GM21360 (cell line): ENCODE measurements around the gene RBM19.
"Not testable (repeated sequence)": the region's sequence is repeated elsewhere in the genome, so short reads cannot be mapped to it uniquely, and the experiment has no call there.

Experiments used
- ATAC-seq: cut with Tn5 transposase; IDR thresholded peaks from one replicate; pipeline ENCODE4 v1.9.1; 2021; ENCODE audit warnings: mild to moderate bottlenecking, moderate library complexity; ENCODE audit not compliant: unreplicated experiment

RBM19 gene

DNA sequence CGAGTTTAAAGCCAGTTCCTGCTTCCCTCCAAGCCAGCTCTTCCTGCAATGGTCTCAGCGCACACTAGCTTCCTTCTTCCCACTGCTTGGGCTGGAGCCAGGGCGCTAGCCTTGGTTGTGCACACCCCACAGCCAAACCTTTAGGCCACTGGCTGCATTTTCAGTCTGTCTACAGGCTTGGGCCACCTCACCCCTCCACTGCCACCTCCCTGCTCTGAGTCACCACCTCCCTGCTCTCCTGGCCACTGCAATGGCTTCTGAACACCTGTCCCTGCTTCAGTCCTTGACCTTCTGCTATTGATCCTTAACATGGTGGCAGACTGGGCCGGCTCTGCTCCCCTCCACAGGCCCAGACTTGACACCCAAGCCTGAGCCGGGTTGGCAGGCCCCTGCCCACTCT is 151.1 kb downstream of the RBM19 start:
- no peak for ATAC-seq

GRCh38 chr12:113813229-113813541 is 152.9 kb downstream of the RBM19 start:
- no peak for ATAC-seq

DNA sequence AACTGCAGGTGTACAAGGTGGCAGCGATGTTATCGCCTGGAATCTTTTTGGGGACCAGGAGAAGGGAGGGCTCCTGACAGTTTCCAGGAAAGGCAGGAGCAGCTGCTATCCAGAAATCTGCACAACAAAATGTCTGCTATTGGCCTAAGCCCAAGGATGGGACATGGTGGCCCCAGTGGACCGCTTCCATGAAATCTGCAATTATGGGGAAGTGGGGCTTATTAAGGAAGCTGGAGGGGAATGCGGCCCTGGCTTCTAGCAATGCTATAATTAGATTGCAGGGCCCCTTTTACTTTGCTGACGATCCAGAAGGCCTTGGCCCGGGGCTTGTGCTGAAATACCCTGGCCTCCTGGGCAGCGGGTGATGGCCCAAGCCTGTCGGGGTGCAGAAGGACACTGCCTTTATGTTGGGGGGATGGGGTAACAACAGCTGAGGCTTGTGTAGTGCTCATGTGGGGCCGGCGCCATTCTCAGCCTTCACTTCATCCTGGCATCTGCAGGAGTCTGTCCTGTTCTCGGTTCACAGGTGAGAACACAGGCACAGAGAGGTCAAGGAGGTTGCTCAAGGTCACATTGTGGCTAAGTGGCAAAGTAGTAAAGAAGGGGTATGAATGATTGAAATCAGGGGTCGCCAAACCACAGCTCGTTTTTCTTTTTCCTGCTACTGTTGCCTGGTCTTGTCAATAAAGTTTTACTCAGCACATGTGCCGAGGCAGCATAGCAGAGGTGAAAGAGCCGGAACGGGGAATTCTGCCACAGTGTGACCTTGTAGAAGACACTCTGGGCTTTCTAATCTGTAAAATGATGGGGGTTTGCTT is 153.5 kb downstream of the RBM19 start:
- ATAC-seq: no peak

GRCh38 chr12:113809462-113810220 is 156.5 kb downstream of the RBM19 start:
- not testable (repeated sequence) for ATAC-seq

DNA sequence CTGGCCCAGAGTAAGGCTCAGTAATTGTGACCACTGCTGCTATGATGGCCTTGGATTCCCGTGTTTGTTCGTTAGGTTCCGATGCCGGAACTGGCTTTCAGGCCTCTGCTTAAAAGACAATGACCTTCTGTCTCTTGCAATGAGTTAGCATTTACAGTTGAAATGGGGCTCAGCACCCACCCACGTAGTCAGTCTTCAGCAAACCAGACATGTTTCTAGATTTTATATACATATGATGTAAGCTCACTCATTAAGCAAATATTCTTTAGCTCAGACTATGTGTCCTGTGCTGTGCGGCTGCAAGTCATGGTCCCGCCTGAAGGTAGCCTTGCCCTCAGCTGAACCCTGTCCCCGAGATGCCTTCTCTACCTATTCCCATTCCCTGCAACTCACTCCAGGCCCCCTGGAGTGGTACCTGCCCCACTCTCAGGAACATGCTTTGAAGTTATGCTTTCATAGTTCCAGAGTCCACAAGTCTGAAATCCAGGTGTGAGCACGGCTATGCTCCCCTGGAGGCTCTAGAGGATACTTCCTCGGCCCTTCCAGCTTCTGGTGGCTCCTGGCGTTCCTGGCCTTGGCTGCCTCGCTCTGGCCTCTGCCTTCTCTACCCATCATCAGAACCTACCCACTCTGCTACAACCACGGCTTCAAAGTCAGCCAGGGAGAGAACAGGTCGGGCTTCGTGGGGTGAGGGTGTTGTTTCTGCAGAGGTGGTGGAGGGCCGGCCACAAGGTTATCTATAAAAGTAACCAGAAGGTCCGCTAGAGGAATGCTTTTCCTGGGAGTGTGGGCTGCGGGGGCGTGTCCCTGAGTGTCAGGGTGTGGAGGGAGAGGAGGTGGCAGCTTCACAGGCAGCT is 157.8 kb downstream of the RBM19 start:
- no peak for ATAC-seq

DNA sequence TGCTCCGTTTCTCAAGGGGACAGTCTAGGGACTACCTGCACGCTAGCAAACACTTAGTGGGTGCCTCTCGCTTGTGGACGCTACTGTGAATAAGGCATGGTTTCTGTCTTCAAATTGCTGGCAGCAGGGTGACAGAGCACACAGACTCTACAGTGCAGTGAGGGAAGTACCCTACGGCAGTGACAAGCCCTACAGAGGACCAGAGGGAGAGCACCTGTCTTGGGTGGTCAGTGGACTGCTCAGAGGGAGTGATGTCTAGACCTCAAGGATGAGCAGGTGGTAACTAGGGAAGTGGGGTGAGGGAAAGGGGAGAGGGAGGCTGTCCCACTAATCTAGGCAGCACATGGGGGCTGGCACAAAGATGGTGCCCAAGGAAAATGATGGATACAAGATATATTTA is 160.5 kb downstream of the RBM19 start:
- no peak for ATAC-seq

- ATAC-seq: no peak
Measured at GRCh38 chr12:113804961-113805600, 161.0 kb downstream of the RBM19 start.

DNA sequence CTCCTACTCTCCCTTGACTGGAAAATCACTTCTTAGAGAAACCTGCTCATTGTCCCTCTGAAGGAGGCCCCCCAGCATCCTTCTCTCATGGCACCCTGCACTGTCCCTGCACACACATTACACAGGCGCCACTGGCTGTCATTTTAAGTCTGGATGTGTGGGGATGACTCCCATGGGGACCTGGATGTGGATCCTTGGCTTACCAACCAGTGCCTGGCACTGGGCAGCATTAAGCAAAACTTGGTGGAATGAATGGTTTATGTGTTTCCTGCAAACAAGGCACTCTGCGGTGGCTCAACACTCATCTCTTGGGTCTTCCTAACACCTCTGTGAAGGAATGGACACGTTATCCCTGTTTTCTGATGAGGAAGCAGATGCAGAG is 162.4 kb downstream of the RBM19 start:
- no peak for ATAC-seq

DNA sequence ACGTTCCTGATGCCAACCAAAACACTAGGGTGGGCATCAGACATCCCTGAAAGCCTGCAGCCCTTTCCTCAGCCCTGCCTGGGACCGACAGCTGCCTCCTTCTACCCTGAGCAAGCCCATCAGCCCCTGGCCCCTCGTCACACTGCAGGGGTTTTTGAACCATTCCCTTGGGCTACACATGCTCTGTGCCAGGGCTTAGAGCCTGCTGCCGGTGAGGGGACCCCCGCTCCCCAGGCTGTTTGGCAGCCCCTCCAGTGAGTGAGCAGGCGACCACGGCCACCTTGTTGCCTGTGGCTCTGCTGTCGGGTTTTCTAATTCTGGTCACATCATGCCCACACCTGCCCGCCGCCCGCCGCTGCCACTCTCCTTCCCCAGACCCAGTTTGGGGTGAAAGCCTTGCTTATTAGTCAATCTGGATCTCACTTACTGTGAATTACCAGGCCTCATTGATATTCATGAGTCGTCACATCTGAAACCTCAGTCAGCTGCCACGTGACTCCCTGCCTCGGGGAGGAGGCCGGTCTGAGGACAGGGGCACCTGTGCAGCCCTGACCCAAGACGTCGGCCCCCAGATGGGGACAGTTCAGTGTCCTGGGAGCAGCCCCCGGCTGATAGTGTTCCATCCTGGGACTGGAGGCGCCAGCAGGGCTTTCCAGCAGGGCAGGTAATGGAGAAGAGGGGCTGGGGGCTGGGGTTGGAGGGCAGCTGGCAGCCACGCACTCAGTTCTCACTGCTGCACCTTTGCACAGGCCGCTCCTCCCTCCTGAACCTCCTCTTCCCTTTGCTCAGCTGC is 163.0 kb downstream of the RBM19 start:
- ATAC-seq: no peak

GRCh38 chr12:113802000-113802749 is 163.9 kb downstream of the RBM19 start:
- ATAC-seq: no peak

GRCh38 chr12:113800201-113800600 is 165.9 kb downstream of the RBM19 start:
- ATAC-seq: no peak

- no peak for ATAC-seq
Measured at GRCh38 chr12:113798552-113798951, 167.6 kb downstream of the RBM19 start.

- ATAC-seq: no peak
Measured at GRCh38 chr12:113797535-113797868, 168.6 kb downstream of the RBM19 start.

- ATAC-seq: no peak
Measured at GRCh38 chr12:113796852-113797534, 169.1 kb downstream of the RBM19 start.

DNA sequence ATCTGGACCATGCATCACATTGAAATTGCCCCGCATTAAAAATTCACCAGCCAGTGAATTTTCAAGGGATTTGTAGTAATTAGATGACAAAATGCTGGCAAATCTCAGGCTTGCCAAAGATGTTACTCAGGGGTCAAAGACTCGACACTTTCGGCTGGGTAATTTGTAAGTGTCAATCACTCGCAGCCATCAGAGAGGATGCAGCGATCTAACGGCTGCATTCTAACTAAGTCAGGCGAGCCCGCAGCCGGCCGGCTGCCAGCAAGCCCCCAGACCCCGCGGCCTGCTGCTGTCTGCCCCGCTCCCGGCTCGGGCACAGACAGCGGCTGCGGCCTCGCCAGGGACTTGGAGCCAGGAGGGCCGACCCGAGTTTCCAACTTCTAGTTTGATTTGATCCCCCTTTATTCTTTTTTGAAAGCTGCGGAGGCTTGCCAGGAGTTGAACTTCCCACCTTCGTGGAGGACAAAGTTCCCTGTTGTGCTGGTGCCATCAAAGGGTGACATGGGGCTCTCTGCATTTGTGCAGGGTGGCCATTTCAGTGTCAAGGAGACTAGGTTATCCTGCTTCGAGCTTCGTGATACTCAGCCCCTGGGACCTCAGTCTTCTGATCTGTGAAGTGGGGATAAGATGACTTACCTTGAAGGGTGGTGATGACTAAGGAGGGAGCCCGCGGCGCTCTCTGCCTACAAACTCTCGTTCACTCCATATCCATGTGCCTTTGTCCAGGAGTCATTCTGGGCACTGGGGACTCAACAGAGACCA is 169.9 kb downstream of the RBM19 start:
- no peak for ATAC-seq

- no peak for ATAC-seq
Measured at GRCh38 chr12:113795445-113795844, 170.7 kb downstream of the RBM19 start.

- no peak for ATAC-seq
Measured at GRCh38 chr12:113794774-113795173, 171.4 kb downstream of the RBM19 start.

DNA sequence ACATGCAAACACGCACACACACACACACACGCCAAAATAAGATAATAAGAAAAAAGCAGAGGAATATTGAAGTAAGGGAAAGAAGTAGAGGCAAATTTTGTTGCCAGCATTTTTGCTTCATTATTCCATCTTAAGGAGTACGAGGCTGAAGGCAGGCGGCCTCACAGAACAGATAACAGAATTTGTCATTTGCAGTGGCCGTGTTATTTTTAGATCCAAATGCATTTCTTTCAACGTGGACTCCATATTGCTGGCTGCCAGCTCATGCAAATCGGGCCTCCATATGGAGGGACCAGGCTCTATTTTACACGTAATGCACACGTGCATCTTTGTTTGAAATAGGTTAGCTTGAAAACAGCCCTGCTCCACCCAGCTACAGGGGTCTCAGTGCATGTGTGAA is 172.9 kb downstream of the RBM19 start:
- ATAC-seq: no peak
